K562 (cell line): Measurements from ENCODE around the gene MICAL2. TPM values are rescaled to one million over a fixed set of nuclear protein-coding genes. Genes with fewer than 3 reads are reported as not detected.
A peak's percentile ranks its signal among the peaks of the same experiment; 100 is the strongest.

Source experiments
- CHD7 ChIP-seq: fragments of 200-600 bp; sonication (generic); IDR thresholded peaks from one replicate; pipeline ENCODE4 v1.6.1; 2012; ENCODE audit warnings: mild to moderate bottlenecking, low read depth, low read length, inconsistent platforms
- EP400 ChIP-seq: fragments of 450-650 bp; IDR thresholded peaks from 2 replicates; pipeline ENCODE4 v1.6.1; 2017; ENCODE audit warnings: antibody characterized with exemption, mild to moderate bottlenecking, moderate library complexity
- GTF3C2 ChIP-seq: IDR thresholded peaks from 3 replicates; pipeline ENCODE4 v1.6.1; 2011; ENCODE audit warnings: borderline replicate concordance, mild to moderate bottlenecking, moderate library complexity; ENCODE audit not compliant: insufficient read length; ENCODE audit errors: extremely low read depth
- KDM1A ChIP-seq, 2 experiments: fragments of 450-650 bp; IDR thresholded peaks; 2 replicates each; pipeline ENCODE4 v1.6.1; 2016; ENCODE audit warnings: mild to moderate bottlenecking in 2 of 2
- POLR3A ChIP-seq: IDR thresholded peaks from 2 replicates; pipeline ENCODE4 v1.6.1; 2011; ENCODE audit warnings: borderline replicate concordance, mild to moderate bottlenecking, moderate library complexity; ENCODE audit not compliant: insufficient read length, insufficient read depth; ENCODE audit errors: extremely low read depth
- SOX6 ChIP-seq: fragments of 450-650 bp; IDR thresholded peaks from 2 replicates; pipeline ENCODE4 v1.6.1; 2014; ENCODE audit warnings: mild to moderate bottlenecking
- ZNF143 ChIP-seq: sonication (generic); formaldehyde crosslinking; IDR thresholded peaks from 2 replicates; pipeline ENCODE4 v1.9.0; 2022; ENCODE audit warnings: mild to moderate bottlenecking, missing genetic modification reagents
- ZNF41 ChIP-seq: fragments of 250-450 bp; sonication (Bioruptor Pico); conservative IDR thresholded peaks from 2 replicates; pipeline ENCODE4 v1.4.0; 2020; ENCODE audit warnings: mild to moderate bottlenecking
- polyA plus RNA-seq, 8 experiments: library from polyadenylated mRNA; depleted of rRNA in 4 of 8; stranded (reverse) in 5 of 8; unstranded in 3 of 8; fragments of >200 nt; fragmentation: Nextera tagmentation in 2 of 8; fragmentation: Illumina TruSeq in 1 of 8; extraction: Ambion mirVana in 2 of 8; extraction: Trizol in 1 of 8; gene quantifications; 2 replicates each; pipeline versions ENCODE4 v1.2.1 to v1.2.3, GENCODE V29; 2011 to 2014; ENCODE audit warnings: inconsistent platforms in 1 of 8, missing spikeins in 1 of 8
- total RNA-seq, 7 experiments: library from RNA; depleted of rRNA in 6 of 7; stranded (reverse); fragments of >200 nt in 6 of 7; fragmentation: Illumina TruSeq in 2 of 7; extraction: Trizol in 2 of 7; gene quantifications; 2 replicates each; pipeline versions ENCODE4 v1.2.1 to v1.2.3, GENCODE V29; 2011 to 2021; ENCODE audit warnings: low replicate concordance in 1 of 7
- TF ChIP-seq, protein P1 (sequence below): fragments of 200-800 bp; sonication (Bioruptor generic); IDR thresholded peaks from 2 replicates; pipeline ENCODE4 v1.6.1; 2017; ENCODE audit warnings: missing genetic modification characterization, missing compliant biosample characterization

Gene MICAL2
- total and polyA plus RNA-seq, 9 of the 15 experiments (the other 6 are each of a cell fraction or from before 2014, with no cell fraction given): 4.7 to 64.2 (median 33.6) TPM

GRCh38 chr11:12094872-12095800 lies 15.3 kb upstream of the MICAL2 start (continued):
- TF ChIP-seq CHD7 (no peak), ZNF143 (CRISPR knock-in tag) (no peak), GTF3C2 (no peak), KDM1A (IDR thresholded peaks at IDR 0.05) (peak; percentile 68 to 69; a peak in 3 of 4 replicates), EP400 (peak; percentile 53; the same call in 1 of the 2 replicates), ZNF41 (CRISPR knock-in tag) (no peak), SOX6 (peak; percentile 94), POLR3A (no peak)
- TF ChIP-seq, protein P1, sequence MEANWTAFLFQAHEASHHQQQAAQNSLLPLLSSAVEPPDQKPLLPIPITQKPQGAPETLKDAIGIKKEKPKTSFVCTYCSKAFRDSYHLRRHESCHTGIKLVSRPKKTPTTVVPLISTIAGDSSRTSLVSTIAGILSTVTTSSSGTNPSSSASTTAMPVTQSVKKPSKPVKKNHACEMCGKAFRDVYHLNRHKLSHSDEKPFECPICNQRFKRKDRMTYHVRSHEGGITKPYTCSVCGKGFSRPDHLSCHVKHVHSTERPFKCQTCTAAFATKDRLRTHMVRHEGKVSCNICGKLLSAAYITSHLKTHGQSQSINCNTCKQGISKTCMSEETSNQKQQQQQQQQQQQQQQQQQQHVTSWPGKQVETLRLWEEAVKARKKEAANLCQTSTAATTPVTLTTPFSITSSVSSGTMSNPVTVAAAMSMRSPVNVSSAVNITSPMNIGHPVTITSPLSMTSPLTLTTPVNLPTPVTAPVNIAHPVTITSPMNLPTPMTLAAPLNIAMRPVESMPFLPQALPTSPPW (CRISPR knock-in tag): peak; percentile 80
